K562 (cell line): ENCODE results near the gene TEX51. TPM values are rescaled to one million over a fixed set of nuclear protein-coding genes. Genes with fewer than 3 reads are reported as not detected.

Experiments used
- ATAC-seq: fragments of 200-7000 bp; cut with Tn5 transposase; 3 replicates; pipeline ENCODE4 v1.9.1; 2020; ENCODE audit warnings: moderate library complexity
- BruUV-seq: library from RNA; stranded (reverse); fragments of 400-500 nt; replicated peaks from 2 replicates; lab custom pipeline; 2021; lab: Mats Ljungman, UMichigan
- CTCF ChIA-PET: fragments of 300-600 bp; formaldehyde crosslinking; extraction: SDS; loops from one replicate; lab custom pipeline; 2021; ENCODE audit warnings: low intra/inter-chr PET ratio; lab: Yijun Ruan, JAX
- POLR2A ChIA-PET: fragments of 300-600, 350-650 bp; sonication (Branson Sonifier 250); formaldehyde crosslinking; extraction: SDS; loops from one replicate; lab custom pipeline; 2021; ENCODE audit warnings: antibody characterized with exemption, inconsistent platforms; lab: Yijun Ruan, JAX
- DNase-seq, 4 experiments: peaks; one replicate each; pipeline versions ENCODE4 v3.0.0 to v3.0.0-alpha.2; 2011 to 2018; ENCODE audit warnings: low spot score in 3 of 4, mixed read lengths in 3 of 4; ENCODE audit errors: extremely low read depth in 1 of 4
- FAIRE-seq: peaks from 2 replicates; lab custom pipeline; 2011; peaks lifted over from hg19 to GRCh38; lab: Jason Lieb, UNC
- H2AFZ ChIP-seq: 2 replicates; pipeline ENCODE4 v1.6.0; 2011; ENCODE audit warnings: low read depth, low read length, control low read depth, inconsistent platforms
- H3K27ac ChIP-seq: fragments of 200-600 bp; 3 replicates; pipeline ENCODE4 v1.8.0; 2011; ENCODE audit warnings: low read depth, mild to moderate bottlenecking, control low read depth, inconsistent platforms, low read length, moderate library complexity, mixed read lengths; ENCODE audit errors: extremely low read depth
- H3K27me3 ChIP-seq, 2 experiments: fragments of 300-600 bp in 1 of 2; 2 replicates in 1 of 2; 3 replicates in 1 of 2; pipeline versions ENCODE4 v1.6.0 to v1.8.0; 2011; ENCODE audit warnings: inconsistent platforms in 2 of 2, low read length in 2 of 2, mild to moderate bottlenecking in 1 of 2, mixed read lengths in 1 of 2, moderate library complexity in 1 of 2; ENCODE audit not compliant: control insufficient read depth in 2 of 2, insufficient read depth in 2 of 2
- H3K36me3 ChIP-seq: fragments of 300-600 bp; 3 replicates; pipeline ENCODE4 v1.8.0; 2011; ENCODE audit warnings: mild to moderate bottlenecking, low read length, inconsistent platforms; ENCODE audit not compliant: control insufficient read depth, insufficient read depth
- H3K4me1 ChIP-seq, 2 experiments: fragments of 200-600 bp in 1 of 2; replicated peaks in 1 of 2; 2 replicates in 1 of 2; 3 replicates in 1 of 2; pipeline versions ENCODE4 v1.5.1 to v1.8.0; 2011; ENCODE audit warnings: inconsistent platforms in 2 of 2, low read length in 2 of 2, mild to moderate bottlenecking in 1 of 2, mixed read lengths in 1 of 2, moderate library complexity in 1 of 2; ENCODE audit not compliant: control insufficient read depth in 2 of 2, insufficient read depth in 2 of 2
- H3K4me2 ChIP-seq: 2 replicates; pipeline ENCODE4 v1.6.1; 2011; ENCODE audit warnings: low read length, control low read depth, inconsistent platforms, mixed read lengths; ENCODE audit not compliant: insufficient read depth
- H3K4me3 ChIP-seq: fragments of 200-600 bp; sonication (generic), shearing (Covaris generic); 2 replicates; pipeline ENCODE4 v1.5.1; 2016; ENCODE audit warnings: control low read depth, inconsistent platforms
- H3K79me2 ChIP-seq: fragments of 200-600 bp; 3 replicates; pipeline ENCODE4 v1.8.0; 2011; ENCODE audit warnings: low read length, inconsistent platforms; ENCODE audit not compliant: control insufficient read depth, insufficient read depth
- H3K9ac ChIP-seq, 2 experiments: 2 replicates each; pipeline versions ENCODE4 v1.6.0 to v1.6.1; 2011; ENCODE audit warnings: low read depth in 2 of 2, low read length in 2 of 2, control low read depth in 1 of 2, inconsistent platforms in 1 of 2, mild to moderate bottlenecking in 1 of 2, mixed read lengths in 1 of 2; ENCODE audit not compliant: insufficient read depth in 1 of 2
- H3K9me1 ChIP-seq: one replicate; pipeline ENCODE4 v1.6.0; 2011; ENCODE audit warnings: inconsistent platforms, mild to moderate bottlenecking, low read length, moderate library complexity; ENCODE audit not compliant: control insufficient read depth, insufficient read depth
- H3K9me3 ChIP-seq: replicated peaks from 2 replicates; pipeline ENCODE4 v1.5.1; 2011; ENCODE audit warnings: low read depth, low read length, inconsistent platforms; ENCODE audit not compliant: control insufficient read depth, insufficient read depth
- H4K20me1 ChIP-seq: replicated peaks from 2 replicates; pipeline ENCODE4 v1.6.1; 2011; ENCODE audit warnings: low read length, inconsistent platforms, mixed read lengths; ENCODE audit not compliant: control insufficient read depth, insufficient read depth
- DEAF1 ChIP-seq: fragments of 450-650 bp; formaldehyde crosslinking; IDR thresholded peaks from 2 replicates; pipeline ENCODE4 v1.4.0; 2020; ENCODE audit warnings: mild to moderate bottlenecking, moderate library complexity
- ERF ChIP-seq: fragments of 450-650 bp; formaldehyde crosslinking; IDR thresholded peaks from 2 replicates; pipeline ENCODE4 v1.4.0; 2020; ENCODE audit warnings: mild to moderate bottlenecking, mixed read lengths
- IFI16 ChIP-seq: fragments of 250-450 bp; sonication (Bioruptor Pico); IDR thresholded peaks from 2 replicates; pipeline ENCODE4 v2.1.2; 2022; ENCODE audit warnings: mild to moderate bottlenecking, inconsistent platforms
- NR3C1 ChIP-seq: sonication (generic); formaldehyde crosslinking; IDR thresholded peaks from 2 replicates; pipeline ENCODE4 v1.8.1; 2022; ENCODE audit warnings: missing genetic modification reagents
- POLR3G ChIP-seq: IDR thresholded peaks from 2 replicates; pipeline ENCODE4 v1.6.1; 2011; ENCODE audit not compliant: insufficient read length, insufficient replicate concordance; ENCODE audit errors: extremely low read depth
- PURB ChIP-seq: sonication (generic); formaldehyde crosslinking; IDR thresholded peaks from 2 replicates; pipeline ENCODE4 v1.9.0; 2021; ENCODE audit warnings: low read depth, mild to moderate bottlenecking, missing genetic modification reagents
- SAP30 ChIP-seq: fragments of 200-600 bp; sonication (generic); IDR thresholded peaks from 2 replicates; pipeline ENCODE4 v1.6.1; 2012; ENCODE audit warnings: borderline replicate concordance, low read depth, mild to moderate bottlenecking, moderate library complexity, low read length, control low read depth, inconsistent platforms; ENCODE audit not compliant: insufficient read depth, poor library complexity, severe bottlenecking
- XRCC5 ChIP-seq: fragments of 200-400 bp; formaldehyde crosslinking; IDR thresholded peaks from 2 replicates; pipeline ENCODE4 v1.6.1; 2017; ENCODE audit warnings: low read depth, mild to moderate bottlenecking, low read length
- ZKSCAN1 ChIP-seq: fragments of 150-350 bp; IDR thresholded peaks from 2 replicates; pipeline ENCODE4 v1.6.1; 2016; ENCODE audit warnings: low read depth, low read length
- ZNF253 ChIP-seq: fragments of 250-450 bp; sonication (Bioruptor Pico); conservative IDR thresholded peaks from 2 replicates; pipeline ENCODE4 v1.6.1; 2021; ENCODE audit warnings: mild to moderate bottlenecking
- WGBS: fragments of 100-300 bp; shearing (Covaris generic); methylation state at CpG from one replicate; pipeline ENCODE4 v1.1.6; 2016; ENCODE audit warnings: low coverage, mixed read lengths; ENCODE audit not compliant: insufficient coverage; ENCODE audit errors: missing lambda C conversion rate; 5-methylcytosine and 5-hydroxymethylcytosine counted together
- in situ Hi-C: fragments of 300-500 bp; cut with MboI; formaldehyde crosslinking; loops from 4 replicates; pipeline ENCODE4 v1.15.0; 2018; ENCODE audit warnings: inconsistent platforms, mixed read lengths
- intact Hi-C: fragments of 100-400 bp; cut with micrococcal nuclease; formaldehyde crosslinking; loops from 2 replicates; pipeline ENCODE4 v1.14.2; 2022
- polyA plus RNA-seq, 8 experiments: library from polyadenylated mRNA; depleted of rRNA in 4 of 8; stranded (reverse) in 5 of 8; unstranded in 3 of 8; fragments of >200 nt; fragmentation: Nextera tagmentation in 2 of 8; fragmentation: Illumina TruSeq in 1 of 8; extraction: Ambion mirVana in 2 of 8; extraction: Trizol in 1 of 8; gene quantifications; 2 replicates each; pipeline versions ENCODE4 v1.2.1 to v1.2.3, GENCODE V29; 2011 to 2014; ENCODE audit warnings: inconsistent platforms in 1 of 8, missing spikeins in 1 of 8
- total RNA-seq, 7 experiments: library from RNA; depleted of rRNA in 6 of 7; stranded (reverse); fragments of >200 nt in 6 of 7; fragmentation: Illumina TruSeq in 2 of 7; extraction: Trizol in 2 of 7; gene quantifications; 2 replicates each; pipeline versions ENCODE4 v1.2.1 to v1.2.3, GENCODE V29; 2011 to 2021; ENCODE audit warnings: low replicate concordance in 1 of 7
- TF ChIP-seq, protein P1 (sequence below): sonication (generic); formaldehyde crosslinking; IDR thresholded peaks from 2 replicates; pipeline ENCODE4 v1.8.1; 2023; ENCODE audit warnings: mild to moderate bottlenecking, missing genetic modification reagents

TEX51 gene
- total and polyA plus RNA-seq, 9 of the 15 experiments (the other 6 are each of a cell fraction or from before 2014, with no cell fraction given), result not detected

DNA sequence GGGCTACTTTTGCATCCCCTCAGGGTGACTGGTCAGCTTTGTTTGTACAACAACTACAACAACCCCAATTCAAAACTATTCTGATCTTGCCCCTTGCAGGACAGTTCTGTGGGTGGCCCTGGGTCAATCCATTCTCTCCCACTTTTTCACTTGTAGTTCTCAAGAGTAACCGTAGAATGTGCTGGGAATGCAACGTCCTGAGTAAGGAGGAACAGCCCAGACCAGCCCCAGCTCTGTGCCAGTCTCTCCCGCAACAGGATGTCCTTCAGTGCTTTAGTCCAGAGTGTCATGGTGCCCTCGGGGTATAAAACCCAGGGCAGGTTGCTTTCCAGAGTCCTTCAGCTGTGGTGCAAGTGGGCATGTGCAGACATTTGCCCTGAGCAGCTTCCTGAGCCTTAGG, 22.1 kb upstream of the TEX51 start:
- no peaks in the 10 kb centered on the region for H3K36me3 ChIP-seq
- H3K27ac ChIP-seq, result no peak overlapping the region
- H2AFZ ChIP-seq, result no peak overlapping the region
- no peaks in the 10 kb centered on the region for H3K9me1 ChIP-seq
- peaks cover 0 to 22% of the 10 kb centered on the region in 2 experiments; a peak in 1 of 5 replicates for H3K27me3 ChIP-seq
- TF ChIP-seq IFI16 (CRISPR knock-in tag), result no peak
- no peak for TF ChIP-seq SAP30
- no peak for TF ChIP-seq DEAF1
- no peak for TF ChIP-seq ZNF253 (CRISPR knock-in tag)
- TF ChIP-seq ERF (CRISPR knock-in tag), result no peak
- no peak for TF ChIP-seq XRCC5
- TF ChIP-seq POLR3G, result no peak
- TF ChIP-seq, protein P1, sequence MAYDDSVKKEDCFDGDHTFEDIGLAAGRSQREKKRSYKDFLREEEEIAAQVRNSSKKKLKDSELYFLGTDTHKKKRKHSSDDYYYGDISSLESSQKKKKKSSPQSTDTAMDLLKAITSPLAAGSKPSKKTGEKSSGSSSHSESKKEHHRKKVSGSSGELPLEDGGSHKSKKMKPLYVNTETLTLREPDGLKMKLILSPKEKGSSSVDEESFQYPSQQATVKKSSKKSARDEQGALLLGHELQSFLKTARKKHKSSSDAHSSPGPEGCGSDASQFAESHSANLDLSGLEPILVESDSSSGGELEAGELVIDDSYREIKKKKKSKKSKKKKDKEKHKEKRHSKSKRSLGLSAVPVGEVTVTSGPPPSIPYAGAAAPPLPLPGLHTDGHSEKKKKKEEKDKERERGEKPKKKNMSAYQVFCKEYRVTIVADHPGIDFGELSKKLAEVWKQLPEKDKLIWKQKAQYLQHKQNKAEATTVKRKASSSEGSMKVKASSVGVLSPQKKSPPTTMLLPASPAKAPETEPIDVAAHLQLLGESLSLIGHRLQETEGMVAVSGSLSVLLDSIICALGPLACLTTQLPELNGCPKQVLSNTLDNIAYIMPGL (CRISPR knock-in tag), result no peak
- no peak for TF ChIP-seq NR3C1
- no peak for TF ChIP-seq PURB (CRISPR knock-in tag)
- no peak for TF ChIP-seq ZKSCAN1
- H3K79me2 ChIP-seq, result no peaks in the 10 kb centered on the region
- POLR2A ChIA-PET, result no interaction called here
- no peak overlapping the region for H3K4me2 ChIP-seq
- no peak overlapping the region for H3K9ac ChIP-seq
- H4K20me1 ChIP-seq, result no peaks in the 10 kb centered on the region
- WGBS, result 0% methylated on average over 4 of the region's 4 CpGs
- FAIRE-seq (no peak), DNase-seq (no peak), ATAC-seq (no peak)
- CTCF ChIA-PET, result no interaction called here
- no TSS peak for BruUV-seq
- in situ Hi-C loops, result no loop called here
- intact Hi-C loops, result no loop called here
- no peaks in the 10 kb centered on the region for H3K9me3 ChIP-seq
- no peaks in the 10 kb centered on the region for H3K4me1 ChIP-seq
- H3K4me3 ChIP-seq, result no peak overlapping the region
